Tibial nerve (tissue), 4 donors: ENCODE measurements around the gene SCUBE2.

Experiments used
- CTCF ChIP-seq, 5 experiments: fragments of 200-600 bp in 3 of 5; fragments of 450-650 bp in 2 of 5; sonication (generic) in 3 of 5; IDR thresholded peaks; one replicate each; pipeline ENCODE4 v1.5.1; 2016 to 2019; ENCODE audit warnings: antibody characterized with exemption in 5 of 5, mild to moderate bottlenecking in 3 of 5, moderate library complexity in 2 of 5
- EP300 ChIP-seq, 2 donors: sonication (generic); formaldehyde crosslinking; IDR thresholded peaks; one replicate each; pipeline ENCODE4 v1.6.1; 2017; ENCODE audit warnings: antibody characterized with exemption in 2 of 2, mild to moderate bottlenecking in 1 of 2
- POLR2A ChIP-seq, 2 donors: fragments of 450-650 bp; IDR thresholded peaks; one replicate each; pipeline ENCODE4 v1.6.1; 2017; ENCODE audit warnings: antibody characterized with exemption in 2 of 2, mild to moderate bottlenecking in 2 of 2, moderate library complexity in 2 of 2

DNA sequence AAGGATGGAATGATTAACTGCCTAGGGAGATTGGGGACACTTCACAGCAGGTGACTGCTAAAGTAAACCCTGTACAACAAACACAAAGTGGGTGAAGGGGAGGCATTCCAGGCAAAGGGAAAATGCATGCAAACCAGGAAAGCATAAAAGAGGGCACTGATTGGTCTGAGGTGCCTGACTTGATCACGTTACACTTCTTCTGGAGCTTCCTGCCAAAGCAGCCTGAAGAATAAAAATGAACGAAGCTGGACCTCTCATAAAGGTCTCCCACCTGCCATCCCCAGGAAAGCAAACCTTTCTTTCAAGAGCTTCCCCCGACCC is 46.7 kb upstream of the SCUBE2 start:
- TF ChIP-seq CTCF (IDR thresholded peaks at IDR 0.05): peak in 1 of 5 experiments; percentile 8
- TF ChIP-seq EP300 (IDR thresholded peaks at IDR 0.05): no peak
- no peak for TF ChIP-seq POLR2A (IDR thresholded peaks at IDR 0.05)
